ENCODE results near the gene CHIT1.

DNA sequence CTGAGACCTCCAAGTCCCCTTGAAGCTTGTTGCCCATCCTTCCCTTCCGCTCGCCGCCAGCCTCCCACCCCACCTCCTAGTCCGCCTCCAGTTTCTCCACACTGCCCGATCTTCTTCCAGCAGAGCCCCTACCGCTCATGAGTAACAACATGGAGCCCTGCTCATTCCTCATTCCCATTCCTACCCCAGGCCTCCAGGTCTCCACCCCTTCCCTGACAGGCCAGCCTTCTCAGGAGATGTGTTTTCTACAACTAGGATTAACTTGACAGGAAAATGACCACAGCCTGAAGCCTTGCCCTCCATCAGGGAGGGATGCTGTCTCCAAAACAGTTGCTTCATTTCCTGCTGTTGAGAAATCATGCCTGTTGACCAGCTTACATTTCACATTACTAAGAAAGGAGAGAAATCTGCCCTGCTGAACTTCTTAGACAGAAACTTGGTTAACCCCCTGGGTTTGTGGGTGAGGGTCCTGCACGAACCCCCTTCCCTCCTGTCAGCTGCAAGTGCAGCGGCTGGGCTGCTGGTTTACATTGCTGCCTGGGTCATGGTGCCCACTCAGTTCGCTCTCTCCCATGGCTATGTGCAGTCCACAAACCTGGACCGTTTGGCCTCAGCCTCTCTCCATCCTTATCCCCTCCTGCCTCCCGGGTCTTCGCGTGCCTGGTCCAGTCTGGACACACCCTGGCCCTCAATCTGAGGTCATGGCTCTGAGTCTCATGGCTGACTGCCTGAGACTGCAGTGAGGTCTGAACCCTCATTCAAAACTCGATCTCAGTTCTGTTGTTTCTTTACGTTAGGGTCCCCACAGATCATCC lies 26.8 kb downstream of the CHIT1 start:
- TF ChIP-seq CTCF (IDR thresholded peaks at IDR 0.05) = no peak
- no peak for TF ChIP-seq SIN3A (IDR thresholded peaks at IDR 0.05; ENCODE audit: borderline replicate concordance, insufficient read depth, low read depth, low read length)

Measured in Panc1 (cell line).